DMS153 treated with DMSO at 0.1 percent for 48 hours (cell line): ENCODE results near the gene VIT.
A peak's percentile ranks its signal among the peaks of the same experiment; 100 is the strongest.

ENCODE experiments used
- DNase-seq: peaks from one replicate; lab custom pipeline; 2025; ENCODE audit not compliant: unreplicated experiment; lab: John Stamatoyannopoulos, UW

VIT gene, protein sequence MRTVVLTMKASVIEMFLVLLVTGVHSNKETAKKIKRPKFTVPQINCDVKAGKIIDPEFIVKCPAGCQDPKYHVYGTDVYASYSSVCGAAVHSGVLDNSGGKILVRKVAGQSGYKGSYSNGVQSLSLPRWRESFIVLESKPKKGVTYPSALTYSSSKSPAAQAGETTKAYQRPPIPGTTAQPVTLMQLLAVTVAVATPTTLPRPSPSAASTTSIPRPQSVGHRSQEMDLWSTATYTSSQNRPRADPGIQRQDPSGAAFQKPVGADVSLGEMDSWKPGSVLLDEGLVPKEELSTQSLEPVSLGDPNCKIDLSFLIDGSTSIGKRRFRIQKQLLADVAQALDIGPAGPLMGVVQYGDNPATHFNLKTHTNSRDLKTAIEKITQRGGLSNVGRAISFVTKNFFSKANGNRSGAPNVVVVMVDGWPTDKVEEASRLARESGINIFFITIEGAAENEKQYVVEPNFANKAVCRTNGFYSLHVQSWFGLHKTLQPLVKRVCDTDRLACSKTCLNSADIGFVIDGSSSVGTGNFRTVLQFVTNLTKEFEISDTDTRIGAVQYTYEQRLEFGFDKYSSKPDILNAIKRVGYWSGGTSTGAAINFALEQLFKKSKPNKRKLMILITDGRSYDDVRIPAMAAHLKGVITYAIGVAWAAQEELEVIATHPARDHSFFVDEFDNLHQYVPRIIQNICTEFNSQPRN

DNA sequence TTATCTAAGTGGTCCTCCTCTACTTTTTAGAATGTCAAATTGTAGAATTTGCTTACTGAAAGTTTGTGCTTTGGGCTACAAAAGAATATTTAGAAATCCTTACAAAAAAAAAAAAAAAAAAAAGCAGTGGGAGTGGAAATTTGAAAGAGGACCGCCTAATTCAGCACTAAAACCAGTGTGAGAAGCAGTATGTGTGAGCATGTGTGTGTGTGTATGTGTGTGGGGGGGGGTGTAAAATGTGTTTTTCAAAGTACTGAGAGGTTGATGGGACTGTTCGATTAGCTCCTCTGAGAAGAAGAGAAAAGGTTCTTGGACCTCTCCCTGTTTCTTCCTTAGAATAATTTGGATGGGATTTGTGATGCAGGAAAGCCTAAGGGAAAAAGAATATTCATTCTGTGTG, at the start of gene VIT:
VIT (plus strand) TSS at position 175 of the 400 bp plus-strand sequence. CDS start 19,664 bp downstream, outside the sequence.
- DNase-seq, result no peak

DNA sequence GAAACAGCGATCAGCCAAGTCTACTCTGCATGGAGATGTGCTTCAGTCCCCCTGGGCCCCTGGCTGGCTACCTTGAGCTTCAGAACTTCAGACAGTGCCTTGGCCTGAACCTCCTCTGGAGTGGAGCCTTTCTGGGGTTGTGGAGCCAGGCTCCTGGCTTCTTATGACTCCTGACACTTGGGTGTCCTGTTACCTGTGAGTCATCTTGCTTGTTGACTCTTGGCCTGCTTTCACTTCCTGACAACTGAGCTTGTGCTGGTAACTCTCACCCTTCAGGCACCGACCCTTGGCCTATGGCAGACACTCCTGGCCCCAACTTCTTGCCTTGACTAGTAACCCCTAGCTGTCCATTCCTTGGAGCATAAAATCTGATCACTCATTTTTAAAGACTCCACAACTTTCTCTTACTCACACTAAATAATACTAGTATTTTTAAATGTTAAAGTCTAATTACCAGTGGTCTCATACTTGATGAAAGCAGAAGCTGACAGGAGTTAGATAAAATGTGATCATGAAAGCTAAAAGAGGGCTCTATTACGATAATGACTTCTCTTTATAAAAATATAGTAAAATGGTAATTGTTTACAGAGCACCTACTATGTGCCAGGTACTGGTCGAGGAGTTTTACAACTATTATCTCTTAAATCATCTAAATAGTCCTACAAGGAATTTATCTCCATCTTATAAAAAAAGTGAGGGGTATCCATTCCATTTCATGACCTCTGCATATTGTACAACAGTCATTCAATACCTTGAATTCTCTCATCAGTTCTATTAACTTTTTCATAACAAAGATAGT, 46.3 kb upstream of the VIT start:
- no peak for DNase-seq

DNA sequence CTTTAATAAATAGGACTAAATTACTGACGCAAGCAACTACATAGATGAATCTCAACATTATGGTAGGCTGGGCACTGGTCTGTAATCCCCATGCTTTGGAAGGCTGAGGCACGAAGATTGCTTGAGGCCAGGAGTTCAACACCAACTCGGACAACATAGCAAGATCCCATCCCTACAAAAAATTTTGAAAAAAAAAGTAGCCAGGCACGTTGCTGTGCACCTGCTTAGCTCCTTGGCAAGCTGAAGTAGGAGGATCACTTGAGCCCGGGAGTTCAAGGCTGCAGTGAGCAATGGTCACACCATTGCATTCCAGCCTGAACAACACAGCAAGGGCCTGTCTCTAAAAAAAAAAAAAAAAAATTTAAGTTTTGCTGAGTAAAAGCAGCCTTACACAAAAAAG, 43.4 kb upstream of the VIT start:
- no peak for DNase-seq

DNA sequence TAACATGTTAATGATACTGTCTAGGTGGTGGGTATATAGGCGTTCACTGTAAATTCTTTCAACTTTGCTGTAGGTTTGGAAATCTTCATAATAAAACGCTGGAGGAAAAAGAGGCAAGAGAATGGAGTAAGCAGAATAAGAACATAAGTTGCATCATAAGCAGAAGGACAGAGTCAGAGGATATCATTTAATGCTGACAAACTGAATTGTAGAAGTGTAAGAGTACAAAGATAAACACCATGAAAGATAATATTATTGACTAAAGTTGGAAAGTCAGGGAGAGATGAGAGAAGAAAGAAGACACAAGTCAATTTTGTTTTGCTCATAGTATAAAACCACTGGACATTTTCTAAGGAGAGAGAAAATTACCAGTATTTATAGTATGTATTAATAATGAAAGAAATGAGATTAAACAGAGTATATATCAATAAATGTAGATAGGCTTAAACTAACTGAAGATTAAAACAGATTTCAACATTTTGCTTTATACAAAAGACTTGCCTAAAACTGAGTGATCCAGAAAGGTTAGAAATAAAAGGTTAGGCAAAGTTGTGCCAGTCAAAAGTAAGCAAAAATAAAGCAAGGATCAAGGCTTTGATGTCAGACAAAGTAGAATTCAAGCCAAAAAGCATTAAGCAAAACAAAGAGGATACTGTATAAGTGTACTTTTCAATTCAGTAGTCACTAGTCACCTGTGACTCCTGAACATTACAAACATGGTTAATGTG, 42.4 kb upstream of the VIT start:
- no peak for DNase-seq

DNA sequence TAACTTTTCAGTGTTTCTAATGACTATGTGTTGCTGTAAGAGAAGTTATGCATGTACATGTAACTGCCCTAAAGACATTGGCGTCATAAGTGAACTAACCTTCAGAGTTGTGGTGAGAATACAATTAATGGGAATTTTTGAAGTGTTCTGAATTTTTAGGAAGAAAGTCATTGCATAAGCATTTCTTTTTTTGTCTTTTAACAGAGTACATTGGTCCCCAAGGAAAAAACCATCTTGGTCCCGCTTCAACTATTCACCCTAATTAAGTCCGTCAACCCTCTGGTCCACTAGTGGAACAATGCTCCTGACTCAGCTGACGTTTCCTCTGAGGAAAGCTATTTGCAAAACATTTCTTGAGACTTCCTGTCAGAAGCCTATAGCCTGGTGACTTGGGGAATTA, 41.1 kb upstream of the VIT start:
- no peak for DNase-seq

DNA sequence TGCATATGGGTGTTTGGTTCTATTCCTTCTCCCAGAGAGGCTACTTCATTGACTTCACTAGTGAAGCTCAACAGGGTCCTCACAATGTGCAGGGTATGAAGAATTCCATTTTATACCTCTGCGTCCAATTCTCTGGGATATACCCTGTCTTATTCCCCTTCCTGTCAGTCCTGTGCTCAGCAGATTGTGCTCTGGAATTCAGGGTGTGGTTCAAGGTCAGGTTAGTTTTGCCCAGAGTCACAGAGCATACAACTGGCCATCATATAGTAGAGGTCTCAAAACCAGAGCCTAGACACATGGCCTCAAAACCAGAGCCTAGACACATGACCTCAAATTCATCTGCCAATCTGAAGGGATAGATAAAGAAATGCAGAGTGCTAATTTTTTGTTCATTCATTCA, 38.8 kb upstream of the VIT start:
- DNase-seq, result no peak

DNA sequence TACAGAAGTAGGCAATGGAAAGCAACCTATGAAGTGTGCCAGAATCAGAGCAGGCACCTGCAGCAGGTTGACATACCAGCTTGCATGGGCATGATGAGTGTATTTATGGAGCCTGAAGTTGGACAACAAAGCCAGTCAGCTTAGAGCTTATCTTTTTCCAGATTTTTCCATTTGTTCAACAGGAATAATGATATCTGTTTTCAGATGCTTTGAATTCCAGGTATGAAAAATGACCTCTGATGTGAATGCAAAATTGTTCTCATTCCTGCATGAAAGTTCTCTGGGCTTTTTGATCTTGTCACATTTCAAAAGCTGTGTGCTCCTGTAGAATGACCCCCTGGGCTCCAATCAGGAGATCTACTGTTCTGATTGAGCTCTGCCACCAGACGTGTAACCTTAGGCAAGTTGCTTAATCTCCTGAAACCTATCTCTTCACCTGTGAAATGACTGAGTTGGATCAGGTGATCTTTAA, 38.2 kb upstream of the VIT start:
- DNase-seq, result no peak

DNA sequence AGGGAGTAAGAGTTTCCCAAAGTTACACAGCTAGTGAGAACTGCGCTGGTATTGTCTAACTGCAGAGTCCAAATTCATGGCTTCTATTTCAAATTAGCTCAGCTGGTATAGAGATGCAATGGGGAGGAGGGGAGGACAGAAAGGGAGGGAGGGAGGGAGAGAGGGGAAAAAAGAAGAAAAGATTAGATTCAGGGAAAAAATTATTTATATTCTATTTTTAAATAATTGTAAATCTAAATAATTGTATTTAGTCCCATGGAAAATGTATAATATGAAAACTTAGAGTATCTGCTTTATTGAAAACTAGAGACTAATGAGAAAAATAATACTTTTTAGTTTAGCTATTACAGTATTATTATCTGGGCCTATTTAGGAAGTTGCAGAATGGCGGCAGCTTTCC, 37.3 kb upstream of the VIT start:
- DNase-seq, result no peak

DNA sequence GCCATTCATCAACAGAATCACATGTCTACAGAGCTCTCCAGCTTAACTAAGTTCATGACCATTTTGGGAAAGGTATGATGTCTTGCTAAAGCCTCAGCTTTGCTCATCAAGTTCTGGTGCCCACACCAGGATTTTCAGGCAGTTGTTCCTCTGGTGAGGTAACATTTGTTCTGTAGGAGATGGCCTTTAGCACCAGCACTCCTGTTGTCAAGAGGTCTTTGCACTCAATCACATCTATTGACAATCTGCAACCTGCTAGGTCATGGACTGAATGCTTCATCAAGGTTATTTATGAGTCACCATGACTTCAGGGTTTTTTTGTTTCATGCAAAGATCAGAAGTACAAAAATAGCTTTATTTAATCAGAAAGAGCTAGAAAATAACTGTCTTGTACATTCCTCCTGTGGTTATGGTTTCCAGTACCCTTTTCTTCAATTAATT, 36.6 kb upstream of the VIT start:
- no peak for DNase-seq

DNA sequence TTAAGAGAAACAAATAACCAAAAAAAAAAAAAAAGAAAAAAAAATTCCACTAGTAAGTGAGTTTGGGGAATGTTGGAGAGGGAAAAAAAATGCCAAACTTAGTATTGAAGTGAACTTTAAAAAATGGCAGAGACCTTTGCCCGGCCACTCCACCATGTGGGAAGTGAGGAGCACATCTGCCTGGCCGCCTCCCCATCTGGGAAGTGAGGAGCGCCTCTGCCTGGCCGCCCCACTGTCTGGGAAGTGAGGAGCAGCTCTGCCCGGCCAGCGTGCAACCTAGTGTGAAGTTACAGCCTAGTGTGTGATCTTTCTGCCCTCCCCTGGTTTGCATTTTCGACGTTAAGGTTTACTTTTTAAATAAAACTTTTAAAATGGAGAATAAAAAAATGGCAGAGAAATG, 33.9 kb upstream of the VIT start:
- no peak for DNase-seq

DNA sequence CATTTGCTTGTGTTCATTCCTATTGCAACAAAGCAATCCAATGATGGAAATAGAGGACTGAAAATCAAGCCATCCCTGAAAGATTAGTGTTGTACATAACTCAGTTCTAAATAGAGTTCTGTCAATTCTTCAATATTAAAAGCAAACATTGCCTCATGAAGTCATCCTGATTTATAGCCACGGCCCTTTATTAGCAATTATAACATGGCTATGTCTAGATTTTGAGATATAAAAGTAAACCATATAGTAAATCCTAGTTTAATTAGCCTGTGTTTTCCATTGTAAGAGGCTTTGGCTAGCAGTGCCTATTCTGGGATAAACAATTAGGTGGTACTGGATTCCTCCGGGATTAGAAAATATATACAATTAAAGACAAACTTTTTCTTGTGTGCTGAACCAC, 33.2 kb upstream of the VIT start:
- no peak for DNase-seq

DNA sequence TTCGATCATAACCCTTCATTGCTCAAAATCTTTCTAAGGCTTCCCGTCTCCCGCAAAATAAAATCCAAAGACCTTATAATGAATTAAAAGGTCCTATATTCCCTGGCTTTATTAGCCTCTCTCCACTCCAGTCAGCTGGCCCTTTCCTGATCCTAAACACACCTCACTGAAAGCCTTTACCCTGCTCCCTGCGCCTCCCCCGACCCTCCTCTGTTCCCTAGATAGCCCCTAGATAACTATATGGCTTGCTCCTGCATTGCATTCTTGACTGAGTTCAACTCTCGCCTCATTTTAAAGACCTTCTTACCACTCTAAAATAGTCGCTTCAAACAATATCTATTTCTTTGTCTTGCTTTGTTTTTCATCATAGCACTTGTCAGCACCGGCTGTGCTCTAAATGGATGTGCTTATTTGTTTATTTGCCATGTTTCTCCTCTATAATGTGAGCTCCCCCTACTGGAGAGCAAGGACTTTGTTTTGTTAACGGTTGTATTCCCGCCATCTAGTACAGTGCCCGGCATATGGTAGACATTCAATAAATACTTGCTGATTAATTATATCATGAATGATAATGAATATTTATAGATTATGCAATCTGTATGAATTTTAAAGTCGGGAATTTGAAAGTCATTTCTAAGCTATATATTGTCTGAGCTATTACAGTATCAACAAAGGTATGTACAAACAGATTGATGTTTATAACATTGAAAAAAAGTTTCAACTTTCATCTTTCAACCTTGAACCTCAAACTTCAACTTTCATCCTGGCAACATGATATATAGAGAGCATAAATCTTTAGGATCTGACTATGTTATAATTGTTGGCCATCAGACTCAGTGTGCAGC, 32.4 kb upstream of the VIT start:
- peak; percentile 56 for DNase-seq

DNA sequence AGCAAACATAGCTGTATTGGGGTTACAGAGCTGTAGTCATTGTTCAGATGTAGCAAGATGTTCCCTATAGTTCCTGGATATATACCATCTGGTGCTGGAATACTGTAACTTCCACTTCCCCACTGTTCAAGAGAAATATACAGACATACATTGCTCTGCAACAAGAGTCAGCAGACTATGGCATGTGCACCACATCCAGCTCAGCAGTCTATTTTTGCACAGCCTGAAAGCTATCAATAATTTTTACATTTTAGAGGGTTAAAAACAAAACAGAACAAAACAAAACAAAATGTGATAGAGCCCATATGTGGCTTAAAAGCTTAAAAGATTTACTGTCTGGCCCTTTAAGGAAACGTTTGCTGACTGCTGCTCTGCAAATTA, 31.8 kb upstream of the VIT start:
- DNase-seq, result no peak

DNA sequence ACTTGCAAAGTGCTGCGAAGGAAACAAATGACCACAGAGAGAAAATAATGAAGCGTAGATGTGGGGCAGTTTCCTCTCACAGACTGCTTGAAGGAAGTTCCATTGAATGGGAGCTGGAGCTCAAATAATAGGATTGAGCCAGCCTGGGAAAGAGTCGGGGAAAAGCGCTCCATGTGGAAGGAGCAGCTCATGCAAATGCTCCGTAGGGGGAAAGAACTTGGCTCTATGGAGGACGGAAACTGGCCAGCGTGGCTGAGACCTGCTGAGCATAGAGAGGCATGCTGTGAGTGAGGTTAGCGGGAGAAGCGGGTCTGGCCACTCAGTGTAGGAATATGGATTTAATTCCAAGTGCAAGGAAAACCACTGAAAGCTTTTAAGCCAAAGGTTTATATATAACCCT, 28.6 kb upstream of the VIT start:
- no peak for DNase-seq

DNA sequence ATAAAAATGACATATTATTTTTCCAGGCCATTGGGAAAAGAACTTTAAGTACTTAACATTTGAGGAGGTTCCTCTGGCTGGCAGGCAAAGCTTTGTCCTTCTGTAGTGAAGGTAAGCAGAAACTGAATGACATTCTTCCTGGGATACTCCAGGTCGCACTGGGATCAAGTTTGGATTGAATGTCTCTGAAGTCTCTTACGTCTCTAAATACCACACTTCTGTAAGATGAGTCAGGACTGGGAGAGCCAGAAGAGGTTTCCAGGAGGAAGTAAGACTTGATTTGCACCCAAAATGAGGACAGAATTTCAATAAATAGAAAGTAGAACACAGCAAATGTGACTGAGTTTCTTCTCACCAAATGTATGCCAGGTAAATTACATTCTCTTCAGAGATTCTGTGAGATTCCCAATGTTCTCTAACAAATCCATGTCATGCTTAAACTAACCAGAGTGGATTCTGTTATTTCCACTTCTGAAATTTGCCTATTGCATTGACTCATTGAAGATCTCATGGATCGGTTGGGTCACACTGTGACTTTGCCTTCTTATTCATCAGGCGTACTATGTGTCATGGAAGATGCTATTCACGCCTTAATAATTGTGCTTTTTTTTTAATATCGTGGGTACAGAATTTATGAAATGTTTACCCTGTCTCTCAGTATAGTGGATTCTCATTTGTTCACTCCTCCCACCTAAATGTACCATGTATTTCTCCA, 25.5 kb upstream of the VIT start:
- DNase-seq, result no peak

DNA sequence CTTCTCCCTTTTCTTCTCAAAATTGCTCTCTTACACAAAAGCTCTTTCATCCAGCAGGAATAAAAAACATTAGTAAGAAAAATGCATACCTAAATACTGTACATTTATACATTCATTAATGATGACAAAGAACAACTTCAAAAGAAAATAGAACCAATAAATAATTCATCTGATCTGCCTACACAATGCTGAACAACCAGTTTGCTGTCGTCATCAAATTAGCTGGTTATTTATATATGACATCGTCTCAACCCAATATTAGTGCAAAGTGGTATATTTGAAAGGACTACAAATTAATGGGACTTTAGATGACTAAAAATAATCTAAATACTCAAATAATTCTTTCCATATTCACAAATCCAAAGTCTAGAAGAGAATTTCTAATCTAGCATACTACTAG, 24.8 kb upstream of the VIT start:
- no peak for DNase-seq

DNA sequence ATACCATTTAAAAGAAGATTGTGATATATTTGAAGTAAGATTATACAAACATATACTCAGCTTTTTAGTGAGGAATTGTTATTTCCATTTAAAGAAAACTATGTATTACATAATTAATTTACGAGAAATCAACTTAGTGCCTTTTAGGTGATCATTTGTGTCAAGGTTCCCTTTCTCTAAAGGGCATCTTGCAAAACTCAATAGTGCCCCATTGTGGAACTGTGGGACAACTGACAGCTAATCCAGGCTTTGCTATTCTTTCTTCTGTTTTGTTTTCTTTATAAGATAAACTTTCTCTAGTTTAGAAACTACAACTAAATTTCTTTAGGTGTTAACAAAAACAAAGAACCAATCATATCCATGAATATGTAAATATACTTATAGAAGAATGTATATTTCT, 24.3 kb upstream of the VIT start:
- DNase-seq, result no peak

DNA sequence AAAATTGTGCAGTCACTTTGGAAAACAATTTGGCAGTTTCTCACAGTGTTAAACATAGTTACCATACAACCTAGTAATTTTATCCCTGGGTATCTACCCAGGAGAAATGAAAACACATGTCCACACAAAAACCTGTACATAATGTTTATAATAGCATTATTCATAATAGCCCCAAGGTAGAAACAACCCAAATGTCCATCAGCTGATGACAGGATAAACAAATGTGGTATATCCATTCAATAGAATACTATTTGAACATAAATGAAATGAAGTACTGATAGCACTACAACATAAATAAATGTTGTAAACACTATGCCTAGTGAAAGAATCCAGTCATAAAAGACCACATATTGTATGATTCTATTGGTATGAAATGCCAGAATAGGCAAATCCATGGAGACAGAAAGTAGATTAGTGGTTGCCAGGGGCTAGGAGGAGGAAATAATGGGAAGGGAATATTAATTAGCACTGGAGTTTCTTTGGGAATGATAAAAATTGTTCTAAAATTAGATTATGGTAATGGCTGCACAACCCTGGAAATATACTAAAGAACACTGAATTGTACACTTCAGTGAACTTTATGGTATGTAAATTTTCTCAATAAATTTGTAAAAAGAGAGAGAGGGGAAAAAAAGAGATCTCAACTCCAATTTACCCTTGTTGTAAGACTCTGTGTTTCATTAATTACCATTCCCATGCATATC, 20.8 kb upstream of the VIT start:
- no peak for DNase-seq

DNA sequence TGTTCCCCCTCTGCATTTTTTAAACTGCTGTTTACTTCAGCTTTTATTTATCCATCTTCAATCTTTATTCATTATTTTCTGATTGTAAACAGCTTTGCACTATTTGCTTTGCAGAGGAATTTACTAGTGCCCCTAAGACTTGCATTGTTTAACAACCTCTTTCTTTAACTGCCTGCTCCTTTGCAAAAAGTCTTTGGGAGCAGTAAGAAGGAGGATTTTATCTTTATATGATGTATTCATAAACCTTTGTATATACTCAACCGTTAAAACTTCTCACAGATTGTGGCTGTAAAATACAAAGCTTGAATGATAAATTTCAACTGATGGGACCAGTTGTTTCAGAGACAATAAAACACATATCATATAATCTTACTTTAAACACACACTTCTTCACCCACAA, 20.1 kb upstream of the VIT start:
- DNase-seq, result no peak
